GM21529 (cell line): ENCODE results near the gene SH3PXD2B.

Experiments used
- ATAC-seq: cut with Tn5 transposase; IDR thresholded peaks from one replicate; pipeline ENCODE4 v1.9.1; 2021; ENCODE audit not compliant: unreplicated experiment

The SH3PXD2B gene

GRCh38 chr5:172437445-172438318 is 16.6 kb downstream of the SH3PXD2B start:
- no peak for ATAC-seq

GRCh38 chr5:172436879-172437369 is 17.4 kb downstream of the SH3PXD2B start:
- ATAC-seq, result no peak

GRCh38 chr5:172436078-172436878 is 18.0 kb downstream of the SH3PXD2B start:
- ATAC-seq, result no peak

- no peak for ATAC-seq
These were observed 18.8 kb downstream of the SH3PXD2B start for GRCh38 chr5:172435362-172436077.

- ATAC-seq, result no peak
These were observed 20.1 kb downstream of the SH3PXD2B start for GRCh38 chr5:172434251-172434650.

- no peak for ATAC-seq
These were observed 20.8 kb downstream of the SH3PXD2B start for GRCh38 chr5:172433513-172433912.

GRCh38 chr5:172433071-172433470 is 21.3 kb downstream of the SH3PXD2B start:
- ATAC-seq, result no peak

- ATAC-seq, result no peak
These were observed 24.0 kb downstream of the SH3PXD2B start for GRCh38 chr5:172430354-172430753.

GRCh38 chr5:172429201-172429940 is 25.0 kb downstream of the SH3PXD2B start:
- ATAC-seq, result no peak

- ATAC-seq, result no peak
These were observed 25.8 kb downstream of the SH3PXD2B start for GRCh38 chr5:172428224-172429166.

- no peak for ATAC-seq
These were observed 27.1 kb downstream of the SH3PXD2B start for GRCh38 chr5:172427202-172427601.

- no peak for ATAC-seq
These were observed 28.2 kb downstream of the SH3PXD2B start for GRCh38 chr5:172426086-172426485.

GRCh38 chr5:172425402-172425801 is 28.9 kb downstream of the SH3PXD2B start:
- ATAC-seq, result no peak

GRCh38 chr5:172424808-172425207 is 29.5 kb downstream of the SH3PXD2B start:
- no peak for ATAC-seq

- ATAC-seq, result no peak
These were observed 30.2 kb downstream of the SH3PXD2B start for GRCh38 chr5:172424111-172424490.

GRCh38 chr5:172423379-172424110 is 30.8 kb downstream of the SH3PXD2B start:
- no peak for ATAC-seq

- no peak for ATAC-seq
These were observed 32.1 kb downstream of the SH3PXD2B start for GRCh38 chr5:172422255-172422654.

- no peak for ATAC-seq
These were observed 33.3 kb downstream of the SH3PXD2B start for GRCh38 chr5:172421020-172421419.
